Activated T-helper 1 cell treated with anti-CD3 and anti-CD28 coated beads, Interleukin-2, amount 50 U/mL, for 16 hours (primary cell): ENCODE data around the gene UBAC1.
"Not testable (repeated sequence)": the region's sequence is repeated elsewhere in the genome, so short reads cannot be mapped to it uniquely, and the experiment has no call there.

Experiments
- DNase-seq, 2 donors: peaks; one replicate each; pipeline ENCODE4 v3.0.0-alpha.2; 2020; ENCODE audit warnings: low read depth in 1 of 2, low spot score in 1 of 2

Gene UBAC1

GRCh38 chr9:135961811-135962695 lies 880 bp upstream of the UBAC1 start:
- no peak for DNase-seq

- no peak for DNase-seq
Measured at GRCh38 chr9:135960411-135961276, 529 bp downstream of the UBAC1 start.

GRCh38 chr9:135959814-135960213 lies 1.4 kb downstream of the UBAC1 start:
- no peak for DNase-seq

- DNase-seq, result no peak
Measured at GRCh38 chr9:135958485-135958884, 2.7 kb downstream of the UBAC1 start.

GRCh38 chr9:135957431-135957830 lies 3.7 kb downstream of the UBAC1 start:
- DNase-seq, result no peak

- no peak for DNase-seq
Measured at GRCh38 chr9:135956802-135957174, 4.4 kb downstream of the UBAC1 start.

- DNase-seq, result no peak
Measured at GRCh38 chr9:135955934-135956801, 5.0 kb downstream of the UBAC1 start.

- DNase-seq, result no peak
Measured at GRCh38 chr9:135952664-135953206, 8.4 kb downstream of the UBAC1 start.

- DNase-seq, result no peak
Measured at GRCh38 chr9:135951889-135952663, 9.1 kb downstream of the UBAC1 start.

GRCh38 chr9:135951310-135951709 lies 9.9 kb downstream of the UBAC1 start:
- DNase-seq, result not testable (repeated sequence)

- DNase-seq, result not testable (repeated sequence)
Measured at GRCh38 chr9:135950841-135951240, 10.3 kb downstream of the UBAC1 start.

GRCh38 chr9:135950135-135950682 lies 11.0 kb downstream of the UBAC1 start:
- DNase-seq, result no peak

GRCh38 chr9:135949501-135950134 lies 11.6 kb downstream of the UBAC1 start:
- DNase-seq, result no peak

GRCh38 chr9:135948968-135949367 lies 12.2 kb downstream of the UBAC1 start:
- no peak for DNase-seq

- DNase-seq, result no peak
Measured at GRCh38 chr9:135948446-135948845, 12.7 kb downstream of the UBAC1 start.

- DNase-seq, result no peak
Measured at GRCh38 chr9:135947582-135947981, 13.6 kb downstream of the UBAC1 start.

- DNase-seq, result not testable (repeated sequence)
Measured at GRCh38 chr9:135947105-135947504, 14.1 kb downstream of the UBAC1 start.

- DNase-seq, result no peak
Measured at GRCh38 chr9:135946392-135946994, 14.7 kb downstream of the UBAC1 start.

GRCh38 chr9:135945969-135946368 lies 15.2 kb downstream of the UBAC1 start:
- DNase-seq, result no peak
